Stimulated activated CD8-positive, alpha-beta memory T cell treated with anti-CD3 and anti-CD28 coated beads, Interleukin-7, amount 100 ng/mL, for 4 hours (primary cell): ENCODE results near the gene TM9SF4.
A peak's percentile ranks its signal among the peaks of the same experiment; 100 is the strongest.
"Not testable (repeated sequence)": the region's sequence is repeated elsewhere in the genome, so short reads cannot be mapped to it uniquely, and the experiment has no call there.

Experiments used
- DNase-seq, 2 donors: peaks; one replicate each; pipeline ENCODE4 v3.0.0-alpha.2; 2020; ENCODE audit warnings: low read depth in 2 of 2

Gene TM9SF4

DNA sequence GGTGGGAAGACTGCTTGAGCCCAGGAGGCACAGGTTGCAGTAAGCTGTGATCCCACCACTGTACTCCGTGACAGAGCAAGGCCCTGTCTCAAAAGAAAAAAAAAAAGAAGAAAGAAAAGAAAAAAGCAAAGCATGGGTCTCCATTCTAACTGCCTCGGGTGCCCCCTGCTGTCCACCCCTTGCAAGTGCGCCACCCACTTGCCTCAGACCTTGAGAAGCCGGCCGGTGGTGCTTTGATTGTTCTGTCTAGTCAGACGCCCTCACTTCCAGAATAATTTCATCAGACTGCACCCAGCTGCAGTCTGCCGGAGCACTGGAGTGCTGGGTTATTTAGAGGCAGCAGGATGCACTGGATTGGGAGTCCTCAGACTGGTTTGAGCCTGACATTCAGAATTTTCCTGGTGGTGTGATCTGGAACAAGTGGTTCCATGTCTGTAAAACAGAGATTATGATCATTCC is 17.6 kb upstream of the TM9SF4 start:
- peak; percentile 57 to 61 for DNase-seq

DNA sequence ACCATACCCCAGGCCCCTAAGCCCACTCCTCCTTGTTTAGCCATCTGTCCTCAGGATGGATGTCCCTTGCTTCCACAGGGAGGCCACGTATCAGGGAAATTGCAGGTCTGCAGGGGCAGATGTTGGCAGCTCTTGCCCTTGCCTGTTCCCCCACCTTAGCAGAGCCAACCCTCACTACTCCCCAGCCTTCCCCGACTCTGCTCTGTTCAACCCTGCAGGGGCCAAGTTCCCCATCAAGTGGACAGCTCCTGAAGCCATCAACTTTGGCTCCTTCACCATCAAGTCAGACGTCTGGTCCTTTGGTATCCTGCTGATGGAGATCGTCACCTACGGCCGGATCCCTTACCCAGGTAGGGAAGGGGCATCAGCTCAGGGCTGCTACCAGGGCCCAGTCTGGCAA is 10.7 kb upstream of the TM9SF4 start:
- DNase-seq, result no peak

DNA sequence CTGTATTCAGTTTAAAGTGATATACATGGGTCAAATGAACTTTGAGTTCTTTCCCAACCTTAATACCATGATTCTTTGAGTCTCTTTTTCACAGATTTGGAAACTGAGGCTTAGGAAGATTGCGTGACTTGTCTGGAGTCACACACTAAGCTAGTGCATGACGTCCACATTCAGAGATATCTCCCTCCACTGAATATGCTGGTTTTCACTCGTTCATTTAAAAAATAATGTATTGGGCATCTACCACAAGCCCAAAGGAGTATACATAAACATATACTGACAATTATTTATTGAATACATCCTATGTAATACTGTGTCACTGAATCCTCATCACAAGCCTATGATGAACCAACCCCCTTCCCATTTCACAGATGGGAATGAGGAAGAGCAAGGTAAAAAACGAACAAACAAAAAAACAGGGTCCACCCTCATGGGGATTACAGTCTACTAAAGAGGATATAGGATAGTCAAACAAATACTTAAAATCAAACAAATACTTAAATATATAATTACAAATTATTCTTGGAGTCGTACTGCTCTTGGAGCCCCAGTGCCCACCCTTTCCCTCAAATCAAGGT is 611 bp upstream of the TM9SF4 start:
- no peak for DNase-seq

DNA sequence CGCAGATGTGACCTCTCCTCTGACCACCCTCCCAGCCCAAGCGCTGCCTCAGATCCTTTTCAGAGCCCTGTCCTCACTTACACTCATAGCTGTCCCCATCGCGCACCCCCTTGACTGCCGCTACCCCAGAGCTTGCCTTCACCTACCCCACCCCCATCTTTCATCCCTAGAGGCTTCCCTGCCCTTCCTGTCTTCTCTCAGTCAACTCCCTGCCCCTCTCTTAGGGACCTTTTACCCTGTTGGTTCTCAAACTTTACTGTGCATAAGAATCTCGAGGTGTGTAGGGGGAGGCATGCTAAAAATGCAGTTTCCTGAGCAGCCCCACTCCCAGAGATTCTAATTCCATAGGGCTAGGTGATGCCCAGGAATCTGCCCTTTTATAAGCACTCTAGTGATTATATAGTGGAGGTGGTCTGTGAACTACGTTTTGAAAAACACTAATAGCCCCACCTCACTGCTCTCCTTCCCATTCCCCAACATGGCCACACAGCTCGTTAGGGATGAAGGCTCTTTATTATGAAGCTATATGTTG is 725 bp downstream of the TM9SF4 start:
- DNase-seq, result no peak

DNA sequence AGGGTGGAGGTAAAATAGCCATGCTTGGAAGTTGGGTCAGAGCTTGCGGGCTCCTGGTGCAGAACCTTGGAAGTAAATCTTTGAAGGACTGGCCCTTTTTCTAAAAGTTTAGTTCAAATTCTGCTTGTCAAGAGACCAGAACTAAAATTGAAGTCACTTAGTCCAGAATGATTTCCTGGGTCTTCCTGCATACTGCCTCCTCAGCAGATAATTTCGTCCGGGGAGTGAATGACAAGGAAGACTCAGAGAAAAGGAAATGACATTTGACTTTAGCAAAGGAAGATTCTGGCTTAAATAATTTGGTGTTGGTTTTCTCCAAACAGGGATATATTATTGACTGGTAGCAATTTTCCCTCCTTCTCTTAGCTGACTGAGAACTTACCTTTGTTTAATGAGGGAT is 1.2 kb downstream of the TM9SF4 start:
- no peak for DNase-seq

DNA sequence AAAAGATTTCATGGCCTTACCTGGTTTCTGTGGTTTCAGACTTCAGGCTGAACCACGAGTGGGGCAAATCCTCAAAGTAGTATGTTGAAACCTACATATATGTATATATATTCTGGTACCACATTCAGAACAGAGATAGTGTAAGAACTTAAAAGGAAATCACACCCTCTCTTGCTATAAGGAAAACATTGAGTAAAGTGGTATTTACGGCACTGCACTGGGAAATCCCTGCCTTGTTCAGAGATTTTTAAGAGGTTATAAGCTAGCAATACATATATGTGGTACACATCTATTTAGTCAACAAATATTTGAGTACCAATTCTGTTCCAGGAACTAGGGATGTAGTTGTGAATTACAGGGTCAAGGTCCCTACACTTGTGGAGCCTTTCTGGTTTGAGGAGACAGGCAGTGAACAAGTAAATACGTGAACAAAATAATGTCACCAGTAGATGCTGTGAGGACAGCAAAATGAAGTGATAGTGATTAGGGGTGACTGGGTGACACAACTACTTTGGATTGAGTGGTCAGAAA is 1.7 kb downstream of the TM9SF4 start:
- DNase-seq, result no peak

DNA sequence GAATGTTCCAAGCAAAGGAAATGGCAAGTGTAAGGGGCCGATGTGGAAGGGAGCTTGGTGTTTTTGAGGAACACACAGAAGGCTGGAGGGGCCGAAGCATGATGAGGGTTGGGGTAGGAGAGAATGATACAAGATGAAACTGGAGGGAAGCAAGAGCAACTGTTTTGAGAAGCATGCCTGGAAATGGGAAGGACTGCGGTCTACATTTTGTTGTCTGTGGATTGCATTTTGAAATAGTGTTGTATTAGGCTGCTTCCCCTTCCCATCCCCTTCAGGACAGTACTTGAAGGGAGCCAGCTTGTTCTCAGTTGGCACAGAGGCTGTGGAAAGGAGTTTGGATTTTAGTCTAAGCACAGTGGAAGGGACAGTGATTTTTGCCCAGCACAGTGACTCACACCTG is 2.2 kb downstream of the TM9SF4 start:
- DNase-seq, result no peak

DNA sequence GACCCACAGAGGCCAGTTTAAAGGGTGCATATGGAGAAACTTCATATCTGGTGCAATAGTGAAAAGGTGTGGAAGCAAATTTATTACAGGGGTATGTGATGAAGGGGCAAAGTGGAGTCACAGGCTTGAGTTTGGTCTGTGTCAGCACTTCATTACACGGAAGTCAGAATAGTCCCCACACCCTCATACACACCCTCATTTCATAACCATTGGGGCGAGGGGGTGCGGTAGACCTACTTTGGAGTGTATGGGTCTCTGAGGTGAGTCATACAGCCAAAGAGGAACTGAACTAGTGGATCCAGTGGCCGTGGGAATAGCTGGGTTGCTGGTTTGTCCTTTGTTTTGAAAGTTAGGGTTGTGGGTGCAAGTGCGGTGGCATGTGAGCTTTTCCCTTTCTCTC is 3.3 kb downstream of the TM9SF4 start:
- no peak for DNase-seq

DNA sequence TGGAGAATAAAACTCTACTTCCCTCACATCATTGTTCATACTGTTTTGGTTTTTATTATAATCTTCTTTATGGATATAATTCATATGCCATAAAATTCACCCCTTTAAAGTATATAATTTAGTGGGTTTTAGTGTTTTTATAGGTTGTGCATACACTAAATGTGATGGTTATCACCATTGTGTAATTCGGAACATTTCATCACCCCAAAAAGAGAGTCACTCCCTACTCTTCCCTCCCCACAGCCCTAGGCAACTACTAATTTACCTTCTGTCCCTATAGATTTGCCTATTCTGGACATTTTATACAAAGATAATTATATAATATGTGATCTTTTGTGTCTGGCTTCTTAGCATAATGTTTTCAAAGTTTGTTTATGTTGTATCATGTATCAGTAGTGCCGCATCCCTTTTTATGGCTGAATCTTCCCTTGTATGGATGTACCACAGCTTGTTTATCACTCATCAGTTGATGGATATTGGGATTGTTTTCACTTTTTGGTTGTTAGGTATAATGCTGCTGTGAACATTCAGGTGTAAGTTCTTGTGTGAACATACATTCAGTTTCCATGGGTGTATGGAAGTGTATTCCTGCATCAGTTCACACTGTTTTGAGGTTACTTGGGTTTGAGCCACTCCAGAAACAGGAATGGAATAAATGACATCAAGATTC is 4.2 kb downstream of the TM9SF4 start:
- DNase-seq, result no peak

DNA sequence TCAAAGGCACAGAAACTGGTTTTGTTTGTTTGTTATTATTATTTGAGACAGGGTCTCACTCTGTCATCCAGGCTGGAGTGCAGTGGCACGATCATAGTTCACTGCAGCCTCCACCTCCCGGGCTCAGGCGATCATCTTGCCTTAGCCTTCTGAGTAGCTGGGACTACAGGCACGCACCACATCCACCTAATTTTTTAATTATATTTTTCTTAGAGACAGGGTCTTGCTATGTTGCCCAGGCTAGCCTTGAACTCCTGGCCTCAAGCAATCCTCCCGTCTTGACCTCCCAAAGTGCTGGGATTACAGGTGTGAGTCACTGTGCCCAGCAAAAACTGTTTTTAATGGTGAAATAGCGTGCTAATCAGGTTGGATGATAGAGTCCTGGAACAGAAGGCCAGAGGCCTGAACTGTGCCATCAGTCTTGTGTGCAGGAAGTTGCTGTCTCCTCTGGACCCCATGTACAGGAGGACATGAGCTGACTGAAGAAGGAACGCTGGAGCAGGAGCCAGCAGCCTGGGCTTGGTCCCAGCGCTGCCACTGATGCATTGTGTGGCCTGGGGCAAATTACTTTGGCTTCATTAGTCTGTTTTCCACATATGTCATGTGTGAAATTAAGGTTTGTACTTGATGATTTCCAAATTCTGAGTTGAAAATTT is 4.9 kb downstream of the TM9SF4 start:
- DNase-seq, result no peak

DNA sequence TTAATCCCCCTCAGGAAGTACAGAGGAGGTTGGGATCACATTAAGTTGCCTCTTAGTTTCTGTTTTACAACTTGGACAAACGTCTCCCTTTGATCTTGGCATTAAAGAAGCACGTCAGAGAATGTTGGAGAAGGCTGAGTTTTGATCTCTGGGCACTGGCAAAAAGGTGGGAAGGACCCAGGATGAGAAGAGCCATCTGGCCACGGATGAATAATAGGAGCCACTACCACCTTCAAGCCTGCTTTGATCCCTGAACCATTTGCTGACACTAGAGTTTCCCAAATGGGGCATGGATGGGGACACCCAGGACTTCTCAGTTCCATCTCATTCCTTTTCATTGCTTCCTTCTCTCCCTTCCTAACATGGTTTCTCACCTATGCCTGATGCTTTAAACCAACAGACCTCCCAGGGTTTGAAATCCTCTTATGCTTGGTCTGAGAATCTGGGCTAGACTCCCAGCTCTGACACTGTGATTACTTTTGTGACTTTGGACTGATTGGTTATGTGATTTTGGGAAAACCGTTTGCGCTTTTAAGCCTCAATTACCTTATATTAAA is 5.8 kb downstream of the TM9SF4 start:
- DNase-seq, result no peak

DNA sequence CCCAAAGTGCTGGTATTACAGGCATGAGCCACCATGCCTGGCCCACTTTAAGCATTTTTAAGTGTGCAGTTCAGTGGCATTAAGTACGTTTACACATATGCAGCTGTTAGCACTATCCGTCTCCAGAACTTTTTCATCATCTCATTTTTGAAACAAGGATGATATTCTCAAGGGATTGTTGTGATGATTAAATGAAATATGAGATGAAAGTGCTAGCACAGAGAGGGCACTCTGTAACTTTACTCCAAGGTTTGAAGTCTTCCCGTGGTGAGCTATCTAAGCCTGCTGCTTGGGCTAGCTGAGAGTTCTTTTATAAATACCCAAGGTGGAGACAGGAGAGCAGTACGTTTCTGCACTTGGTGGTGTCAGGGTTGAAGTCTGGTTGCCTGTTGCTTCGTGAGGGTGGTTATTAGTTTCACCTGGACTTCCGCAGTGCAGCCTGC is 6.6 kb downstream of the TM9SF4 start:
- no peak for DNase-seq

DNA sequence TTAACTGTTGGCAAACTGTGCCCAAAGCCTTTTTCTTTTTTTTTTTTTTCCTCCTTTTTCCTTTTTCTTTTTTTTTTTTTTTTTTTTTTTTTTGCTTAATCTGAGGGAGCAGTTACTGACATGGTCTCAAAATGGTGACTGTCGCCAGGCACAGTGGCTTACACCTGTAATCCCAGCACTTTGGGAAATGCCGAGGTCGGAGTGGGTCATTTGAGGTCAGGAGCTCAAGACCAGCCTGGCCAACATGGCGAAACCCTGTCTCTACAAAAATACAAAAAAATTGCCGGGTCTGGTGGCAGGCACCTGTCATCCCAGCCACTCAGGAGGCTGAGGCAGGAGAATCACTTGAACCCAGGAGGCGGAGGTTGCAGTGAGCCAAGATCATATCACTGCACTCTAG is 7.3 kb downstream of the TM9SF4 start:
- DNase-seq, result not testable (repeated sequence)

DNA sequence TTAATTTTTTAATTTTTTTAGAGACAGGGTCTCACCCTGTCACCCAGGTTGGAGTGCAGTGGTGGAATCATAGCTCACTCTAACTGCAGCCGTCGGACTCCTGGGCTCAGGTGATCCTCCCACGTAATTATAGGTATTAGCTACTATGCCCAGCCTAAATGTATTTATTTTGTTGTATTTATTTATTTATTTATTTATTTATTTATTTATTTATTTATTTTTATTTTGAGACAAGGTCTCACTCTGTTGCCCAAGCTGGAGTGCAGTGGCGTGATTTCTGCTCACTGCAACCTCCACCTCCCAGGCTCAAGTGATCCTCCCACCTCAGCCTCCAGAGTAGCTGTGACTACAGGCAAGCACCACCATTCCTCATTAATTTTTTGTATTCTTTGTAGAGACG is 8.9 kb downstream of the TM9SF4 start:
- DNase-seq, result not testable (repeated sequence)

DNA sequence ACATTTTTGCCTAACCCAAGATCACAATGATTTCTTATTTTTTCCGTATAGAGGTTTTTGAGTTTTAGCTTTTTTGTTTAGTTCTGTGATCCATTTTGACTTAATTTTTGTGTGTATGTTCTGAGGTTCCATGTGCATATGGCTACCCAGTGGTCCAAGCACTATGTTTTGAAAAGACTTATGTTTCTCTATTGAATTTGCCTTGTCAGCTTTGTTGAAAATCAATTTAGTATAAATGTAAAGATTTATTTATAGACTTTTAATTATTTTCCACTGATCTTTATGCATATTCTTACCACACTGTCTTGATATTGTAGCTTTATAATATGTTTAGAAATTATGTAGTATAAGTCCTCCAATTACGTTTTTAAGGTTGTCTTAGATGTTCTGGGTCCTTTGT is 10.2 kb downstream of the TM9SF4 start:
- DNase-seq, result no peak

DNA sequence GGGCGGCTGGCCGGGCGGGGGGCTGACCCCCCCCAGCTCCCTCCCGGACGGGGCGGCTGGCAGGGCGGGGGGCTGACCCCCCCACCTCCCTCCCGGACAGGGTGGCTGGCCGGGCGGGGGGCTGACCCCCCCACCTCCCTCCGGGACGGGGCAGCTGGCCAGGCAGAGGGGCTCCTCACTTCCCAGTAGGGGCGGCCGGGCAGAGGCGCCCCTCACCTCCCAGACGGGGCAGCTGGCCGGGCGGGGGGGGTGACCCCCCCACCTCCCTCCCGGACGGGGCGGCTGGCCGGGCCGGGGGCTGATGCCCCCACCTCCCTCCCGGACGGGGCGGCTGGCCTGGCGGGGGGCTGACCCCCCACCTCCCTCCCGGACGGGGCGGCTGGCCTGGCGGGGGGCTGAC is 12.4 kb downstream of the TM9SF4 start:
- not testable (repeated sequence) for DNase-seq

DNA sequence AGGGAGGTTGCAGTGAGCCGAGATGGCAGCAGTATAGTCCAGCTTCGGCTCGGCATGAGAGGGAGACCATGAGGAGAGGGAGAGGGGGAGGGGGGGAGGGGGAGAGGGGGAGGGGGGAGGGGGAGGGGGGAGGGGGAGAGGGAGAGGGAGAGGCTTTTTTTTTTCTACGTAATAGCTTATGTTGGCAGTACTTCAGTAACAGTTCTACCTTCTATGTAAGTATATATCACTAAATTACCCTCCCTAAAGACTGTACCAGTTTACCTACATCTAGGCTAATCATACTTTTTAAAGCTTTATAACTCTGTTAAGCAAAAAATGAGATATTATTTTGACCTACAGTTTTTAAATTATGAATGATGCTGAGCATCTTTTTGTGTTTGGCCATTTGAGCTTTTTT is 13.6 kb downstream of the TM9SF4 start:
- no peak for DNase-seq

DNA sequence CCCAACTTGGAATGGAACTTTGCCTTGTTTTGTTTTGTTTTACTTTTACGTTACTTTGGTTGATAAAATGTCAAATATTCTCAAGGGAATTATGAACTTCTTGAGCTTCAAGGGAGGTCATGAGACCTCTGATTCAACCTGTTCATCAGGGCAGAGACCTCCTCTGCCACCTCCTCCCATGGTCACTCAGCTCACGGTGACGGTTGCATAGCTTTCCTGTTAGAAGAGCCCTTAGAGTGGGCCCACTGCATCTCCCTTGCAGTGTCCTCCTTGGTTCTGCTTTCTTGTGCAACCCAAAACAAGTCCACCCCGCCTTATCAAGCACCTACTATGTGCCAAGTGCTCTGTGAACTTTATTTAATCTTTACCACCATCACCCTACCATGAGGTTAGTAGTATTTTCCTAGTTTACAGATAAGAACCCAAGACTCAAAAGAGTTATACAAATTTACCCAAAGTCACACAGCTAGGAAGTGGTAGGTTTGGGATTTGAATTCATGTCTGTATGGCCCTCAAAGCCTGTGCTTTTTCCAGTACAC is 15.5 kb downstream of the TM9SF4 start:
- DNase-seq, result no peak

DNA sequence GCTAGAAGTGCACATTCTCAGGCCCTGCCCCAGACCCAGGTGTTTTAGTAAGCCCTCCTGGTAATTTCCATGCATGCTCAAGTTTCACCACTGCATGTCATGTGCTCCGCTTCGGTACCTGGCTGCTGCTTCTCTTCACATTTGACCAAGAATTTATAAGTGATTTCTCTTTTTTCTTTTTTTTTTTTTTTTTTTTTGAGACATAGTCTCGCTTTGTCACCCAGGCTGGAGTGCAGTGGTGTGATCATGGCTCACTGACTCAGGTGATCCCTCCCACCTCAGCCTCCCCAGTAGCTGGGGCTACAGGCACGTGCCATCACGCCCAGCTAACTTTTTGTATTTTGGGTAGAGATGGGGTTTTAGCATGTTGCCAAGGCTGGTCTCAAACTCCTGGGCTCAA is 16.0 kb downstream of the TM9SF4 start:
- no peak for DNase-seq

DNA sequence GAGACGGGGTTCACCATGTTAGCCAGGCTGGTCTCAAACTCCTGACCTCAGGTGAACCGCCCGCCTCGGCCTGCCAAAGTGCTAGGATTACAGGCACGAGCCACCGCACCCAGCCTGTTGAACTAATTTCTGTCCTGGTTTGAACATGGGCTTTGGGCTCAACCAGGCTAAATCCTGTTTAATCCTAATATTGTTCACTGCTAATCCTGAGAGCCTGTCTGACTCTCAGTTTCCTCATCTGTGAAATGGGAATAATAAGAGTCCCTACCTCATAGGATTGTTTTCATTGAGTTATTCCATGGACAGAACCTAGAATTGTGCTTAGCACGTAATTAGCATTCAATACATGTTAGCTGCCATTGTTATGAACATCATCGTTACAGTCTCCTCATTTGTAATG is 17.4 kb downstream of the TM9SF4 start:
- DNase-seq, result no peak

DNA sequence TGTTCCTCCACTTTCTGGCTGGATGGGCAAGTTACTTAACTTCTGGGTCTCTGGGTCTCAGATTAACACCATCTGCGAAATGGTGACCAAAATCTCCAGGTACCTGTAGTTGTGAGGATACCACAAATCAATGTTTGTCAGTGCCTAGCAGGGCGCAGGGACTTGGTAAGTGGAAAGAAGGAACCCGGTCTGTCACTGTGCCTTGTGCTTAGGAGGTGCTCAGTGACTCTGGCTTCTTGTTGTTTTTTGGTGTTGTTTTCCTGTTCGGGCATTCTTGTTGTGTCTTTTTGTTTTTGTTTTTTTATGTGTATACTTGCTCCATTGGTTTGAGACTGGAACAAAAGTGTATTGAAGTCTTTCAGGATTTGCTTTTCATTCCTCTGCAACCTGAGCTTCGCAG is 17.8 kb downstream of the TM9SF4 start:
- DNase-seq, result no peak

DNA sequence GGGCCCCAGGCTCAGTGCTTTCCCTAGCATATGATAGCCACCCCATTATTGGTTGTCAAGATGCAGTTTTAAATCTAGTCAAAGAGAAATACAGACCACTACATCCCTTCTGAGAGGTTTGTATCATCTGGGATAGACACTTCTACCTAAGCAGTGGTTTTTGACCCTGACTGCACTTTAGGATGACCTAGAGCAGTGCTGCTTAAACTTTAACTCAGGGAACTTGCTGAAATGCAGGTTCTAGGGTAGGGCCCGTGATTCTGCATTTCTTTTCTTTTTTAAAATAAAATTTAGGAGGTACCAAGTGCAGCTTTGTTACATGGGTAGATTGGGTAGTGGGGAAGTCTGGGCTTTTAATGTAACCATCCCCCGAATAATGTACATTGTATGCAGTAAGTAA is 18.7 kb downstream of the TM9SF4 start:
- DNase-seq, result no peak
